Regular cardiac myocyte (primary cell): ENCODE results near the gene RTP2. TPM values are rescaled to one million over a fixed set of nuclear protein-coding genes. Genes with fewer than 3 reads are reported as not detected.

Experiments used
- total RNA-seq: library from RNA; depleted of rRNA; stranded (reverse); fragments of >200 nt; gene quantifications from 2 replicates; pipeline ENCODE4 v1.2.3, GENCODE V29; 2014

RTP2 gene
- total RNA-seq, result not detected in 2 replicates

GRCh38 chr3:187702507-187703033, at the start of gene RTP2:
TSS of gene RTP2 (minus strand) at chr3:187702557. CDS start at chr3:187702128, 429 bp downstream.

GRCh38 chr3:187745201-187746058, 43.1 kb upstream of the RTP2 start, which contains the start of gene BCL6:
TSS of gene BCL6 (minus strand) at chr3:187745468. CDS start at chr3:187733693, 11,775 bp downstream.

GRCh38 chr3:187669675-187670504, 32.5 kb downstream of the RTP2 start, which contains the start of gene SST:
TSS of gene SST (minus strand) at chr3:187670394. CDS start at chr3:187670291, 103 bp downstream.

Other genes with a start within 250 kb of the RTP2 start
- not detected in 2 replicates for gene SST, start 32.2 kb downstream of the RTP2 start, total RNA-seq
- 8.4 and 15.8 TPM in 2 replicates for gene BCL6, start 42.9 kb upstream of the RTP2 start, total RNA-seq